HG02938 (cell line): ENCODE results near the gene PARD6B.

Experiments
- ATAC-seq: cut with Tn5 transposase; IDR thresholded peaks from one replicate; pipeline ENCODE4 v1.9.1; 2021; ENCODE audit warnings: mild to moderate bottlenecking, moderate library complexity; ENCODE audit not compliant: unreplicated experiment

Gene PARD6B

DNA sequence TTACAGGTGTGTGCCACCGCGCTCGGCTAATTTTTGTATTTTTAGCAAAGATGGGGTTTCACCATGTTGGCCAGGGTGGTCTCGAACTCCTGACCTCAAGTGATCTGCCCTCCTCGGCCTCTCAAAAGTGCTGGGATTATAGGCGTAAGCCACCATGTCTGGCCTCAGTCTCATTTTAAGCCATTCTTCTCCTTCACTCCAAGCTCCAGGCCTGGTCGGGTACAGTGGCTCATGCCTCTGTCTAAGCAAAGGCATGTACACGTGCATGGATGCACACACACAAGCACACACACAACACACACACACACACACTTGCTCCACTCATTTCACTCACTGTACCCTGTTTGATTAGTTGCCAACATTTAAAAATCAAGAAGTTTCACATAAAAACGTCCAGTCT, 7.7 kb upstream of the PARD6B start:
- ATAC-seq, result no peak

DNA sequence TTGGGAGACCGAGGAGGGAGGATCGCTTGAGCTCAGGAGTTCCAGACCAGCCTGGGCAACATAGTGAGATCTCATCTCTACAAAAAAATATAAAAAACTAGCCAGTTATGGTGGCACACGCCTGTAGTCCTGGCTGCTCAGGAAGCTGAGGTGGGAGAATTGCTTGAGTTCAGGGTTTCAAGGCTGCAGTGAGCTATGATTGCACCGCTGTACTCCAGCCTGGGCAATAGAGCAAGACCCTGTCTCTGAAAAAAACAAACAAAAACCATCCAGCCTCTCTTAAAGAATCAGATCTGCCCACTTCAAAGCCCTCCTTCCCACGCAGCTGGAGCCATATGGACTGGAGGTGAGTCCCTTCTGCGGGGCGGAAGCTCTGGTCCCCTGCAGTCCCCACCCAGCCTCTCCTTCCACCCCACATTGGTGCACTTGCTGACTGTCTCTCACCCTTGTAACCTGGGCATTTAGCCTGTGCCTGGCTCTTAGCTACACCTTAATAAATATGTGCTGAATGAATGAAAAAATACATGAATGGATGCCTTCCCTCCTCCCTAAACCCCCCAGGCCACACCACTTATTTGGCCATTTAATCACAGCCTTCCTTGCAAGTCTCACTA, 7.2 kb upstream of the PARD6B start:
- ATAC-seq, result no peak

DNA sequence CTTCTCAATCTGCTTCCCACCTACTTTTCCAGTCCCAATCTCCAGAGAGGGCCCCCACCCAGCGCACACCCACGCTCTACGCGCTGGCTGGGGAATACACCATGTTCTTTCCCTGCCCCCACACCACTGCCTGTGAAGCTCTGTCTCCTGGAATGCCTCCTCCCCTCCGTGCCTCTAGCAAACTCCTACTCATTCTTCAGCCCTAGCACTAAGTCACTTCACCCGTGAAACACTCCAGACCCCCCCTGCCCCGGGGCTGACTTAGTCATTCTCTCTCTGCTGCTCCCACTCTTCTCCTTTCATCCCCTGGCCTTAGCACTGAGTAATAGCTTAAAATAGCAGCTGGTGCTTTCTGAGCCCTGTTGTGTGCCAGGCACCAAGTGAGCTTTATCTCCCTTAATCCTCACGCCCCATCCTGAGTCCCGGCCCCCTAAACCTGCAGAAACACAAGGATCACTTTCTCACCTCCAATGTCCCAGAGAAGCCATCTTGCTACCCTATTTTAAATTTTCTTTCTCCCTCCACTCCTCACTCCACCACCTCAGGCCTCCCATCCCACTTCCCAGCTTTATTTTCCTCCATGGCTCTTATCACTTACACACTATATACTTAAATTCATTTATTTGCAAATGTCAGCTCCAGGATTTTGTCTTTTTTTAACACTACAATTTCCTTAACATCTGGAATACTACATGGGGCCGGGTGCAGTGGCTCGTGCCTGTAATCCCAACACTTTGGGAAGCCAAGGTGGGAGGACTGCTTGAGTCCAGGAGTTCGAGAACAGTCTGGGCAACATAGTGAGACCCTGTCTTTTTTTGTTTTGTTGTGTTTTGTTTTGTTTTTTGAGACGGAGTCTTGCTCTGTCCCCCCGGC, 6.3 kb upstream of the PARD6B start:
- ATAC-seq, result no peak

DNA sequence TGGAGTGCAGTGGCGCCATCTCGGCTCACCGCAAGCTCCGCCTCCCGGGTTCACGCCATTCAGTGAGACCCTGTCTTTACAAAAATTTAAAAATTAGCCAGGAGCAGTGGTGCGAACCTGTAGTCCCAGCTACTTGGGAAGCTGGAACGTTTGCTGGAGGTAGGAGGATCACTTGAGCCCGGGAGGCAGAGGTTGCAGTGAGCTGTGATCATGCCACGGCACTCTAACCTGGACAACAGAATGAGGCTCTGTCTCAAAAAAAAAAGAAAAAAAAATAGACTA, 5.7 kb upstream of the PARD6B start:
- ATAC-seq, result no peak

DNA sequence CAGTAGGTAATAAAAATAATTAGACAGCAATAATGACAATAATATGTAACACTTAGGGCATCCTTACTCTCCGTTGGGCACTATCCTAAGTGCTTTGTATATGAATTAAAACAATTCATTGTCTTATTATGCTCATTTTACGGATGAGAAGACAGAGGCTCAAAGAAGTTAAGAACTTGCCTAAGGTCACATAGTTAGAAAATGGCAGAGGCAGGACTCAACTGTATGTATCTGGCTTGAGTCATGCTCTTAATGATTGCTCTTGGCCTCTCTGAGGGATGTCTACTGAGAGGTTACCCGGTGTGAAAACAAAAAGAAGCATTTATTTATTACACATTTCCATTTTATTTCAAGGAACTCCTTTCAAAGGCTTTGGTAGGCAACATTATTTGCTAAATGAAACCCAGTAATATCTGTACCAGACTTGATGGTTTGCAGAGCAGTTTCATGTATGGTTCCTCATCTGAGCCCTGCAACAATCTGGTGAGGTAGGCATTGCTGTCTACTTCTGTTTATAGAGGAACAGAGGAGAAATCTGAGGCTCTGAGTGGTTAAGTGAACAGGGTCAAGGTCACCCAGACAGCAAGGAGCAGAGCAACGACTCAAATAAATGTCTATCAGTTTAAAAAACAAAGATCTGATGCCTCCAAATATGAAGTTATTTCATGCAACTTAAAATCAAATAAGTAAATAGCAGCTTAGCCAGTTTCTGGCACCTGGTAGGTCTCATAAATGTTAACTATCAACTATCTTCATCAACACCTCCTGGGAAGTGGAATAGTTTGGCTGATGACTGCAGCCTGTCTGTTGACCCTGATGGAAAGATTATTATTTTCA, 4.2 kb upstream of the PARD6B start:
- no peak for ATAC-seq

DNA sequence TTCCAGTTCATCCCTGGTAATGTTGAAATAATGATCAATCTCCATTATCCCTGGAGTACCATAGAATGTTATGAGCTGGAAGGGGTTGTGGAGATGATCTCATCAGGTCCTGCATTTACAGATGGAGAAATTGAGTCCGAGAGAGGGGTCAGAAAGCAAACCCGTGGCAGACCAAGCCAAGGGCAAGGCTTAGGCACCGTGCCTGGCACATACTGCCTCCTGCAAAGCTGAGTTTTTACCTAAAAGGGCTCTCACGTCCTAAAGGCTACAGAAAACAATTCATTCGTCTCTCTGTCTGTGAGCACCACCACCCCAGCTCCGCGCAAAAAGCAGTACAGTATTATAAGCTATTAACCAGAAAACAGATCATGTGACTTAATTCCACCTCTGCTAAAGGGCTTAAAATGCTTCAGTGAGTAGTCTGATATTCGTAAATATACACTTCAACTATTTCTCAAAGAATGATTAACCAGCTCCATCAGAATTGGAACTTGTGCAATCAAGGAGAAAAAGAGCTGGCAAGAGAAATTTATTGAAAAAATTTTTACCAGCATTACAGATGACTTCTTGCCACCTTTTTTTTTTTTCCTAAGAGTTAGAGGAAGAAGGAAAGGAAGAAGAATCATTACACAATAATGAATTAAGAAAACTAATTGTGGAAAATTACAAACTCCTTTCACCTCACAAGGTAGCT, 3.4 kb upstream of the PARD6B start:
- no peak for ATAC-seq

DNA sequence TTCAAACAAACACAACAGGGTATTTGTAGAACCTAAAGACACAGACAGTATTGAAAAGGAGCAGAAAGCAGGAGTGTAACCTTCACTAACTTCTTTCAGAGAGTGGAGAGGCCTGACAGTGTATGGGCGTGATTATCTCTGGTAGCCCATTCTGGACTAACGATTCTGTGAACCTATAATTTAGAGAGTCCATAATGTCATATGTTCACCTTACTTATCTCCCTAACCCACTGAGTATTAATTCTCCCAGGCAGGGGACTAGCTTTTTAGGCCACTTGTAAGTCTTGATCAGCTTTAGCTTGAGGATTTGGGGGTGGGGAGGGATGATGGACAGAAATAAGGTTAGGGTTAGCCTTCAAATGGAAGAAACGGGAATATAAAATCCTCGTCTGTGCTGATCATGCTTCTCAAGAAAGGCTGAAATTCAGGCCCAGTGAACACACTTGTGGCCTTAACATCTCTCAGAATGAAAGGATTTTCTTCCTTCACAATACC, 2.8 kb upstream of the PARD6B start:
- ATAC-seq, result no peak

DNA sequence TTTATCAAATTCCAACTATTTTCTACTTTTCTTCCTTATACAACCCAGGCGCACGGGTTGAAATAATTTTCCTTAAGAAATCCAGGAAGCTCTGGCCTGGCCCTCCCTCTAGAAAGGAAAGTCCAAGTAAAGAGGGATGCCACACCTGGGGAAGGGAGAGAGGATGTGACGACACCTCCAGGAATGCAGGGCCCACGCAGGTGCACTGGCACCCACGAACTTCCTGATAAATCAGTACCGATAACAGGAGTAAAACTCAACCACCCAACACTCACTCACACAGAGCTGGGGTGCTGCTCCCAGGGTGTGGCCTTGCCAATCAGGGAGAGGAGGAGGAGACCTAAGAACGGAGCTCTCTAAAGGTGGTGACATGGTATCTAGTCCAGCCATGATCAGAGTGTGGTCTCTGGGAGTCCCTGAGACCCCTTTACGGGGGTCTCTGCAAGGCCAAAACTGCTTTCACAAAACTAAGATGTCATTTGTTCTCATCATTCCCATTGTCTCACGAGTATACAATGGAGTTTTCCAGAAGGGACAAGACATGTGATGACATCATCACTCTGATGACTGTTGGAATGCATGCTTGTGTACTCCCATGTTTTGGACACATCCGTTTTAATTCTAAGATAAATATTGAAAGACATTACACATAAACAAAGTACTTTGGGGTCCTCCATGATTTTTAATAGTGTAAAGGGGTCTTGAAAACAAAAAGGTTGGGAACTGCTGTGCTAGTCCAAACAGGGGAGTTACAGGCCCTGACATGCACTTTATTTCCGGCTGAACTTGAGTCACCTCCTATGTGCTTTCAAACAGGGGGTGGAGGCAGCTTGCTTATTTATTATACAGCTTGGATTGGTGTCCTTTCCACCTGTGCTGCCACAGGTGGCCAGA, 2.2 kb upstream of the PARD6B start:
- no peak for ATAC-seq

DNA sequence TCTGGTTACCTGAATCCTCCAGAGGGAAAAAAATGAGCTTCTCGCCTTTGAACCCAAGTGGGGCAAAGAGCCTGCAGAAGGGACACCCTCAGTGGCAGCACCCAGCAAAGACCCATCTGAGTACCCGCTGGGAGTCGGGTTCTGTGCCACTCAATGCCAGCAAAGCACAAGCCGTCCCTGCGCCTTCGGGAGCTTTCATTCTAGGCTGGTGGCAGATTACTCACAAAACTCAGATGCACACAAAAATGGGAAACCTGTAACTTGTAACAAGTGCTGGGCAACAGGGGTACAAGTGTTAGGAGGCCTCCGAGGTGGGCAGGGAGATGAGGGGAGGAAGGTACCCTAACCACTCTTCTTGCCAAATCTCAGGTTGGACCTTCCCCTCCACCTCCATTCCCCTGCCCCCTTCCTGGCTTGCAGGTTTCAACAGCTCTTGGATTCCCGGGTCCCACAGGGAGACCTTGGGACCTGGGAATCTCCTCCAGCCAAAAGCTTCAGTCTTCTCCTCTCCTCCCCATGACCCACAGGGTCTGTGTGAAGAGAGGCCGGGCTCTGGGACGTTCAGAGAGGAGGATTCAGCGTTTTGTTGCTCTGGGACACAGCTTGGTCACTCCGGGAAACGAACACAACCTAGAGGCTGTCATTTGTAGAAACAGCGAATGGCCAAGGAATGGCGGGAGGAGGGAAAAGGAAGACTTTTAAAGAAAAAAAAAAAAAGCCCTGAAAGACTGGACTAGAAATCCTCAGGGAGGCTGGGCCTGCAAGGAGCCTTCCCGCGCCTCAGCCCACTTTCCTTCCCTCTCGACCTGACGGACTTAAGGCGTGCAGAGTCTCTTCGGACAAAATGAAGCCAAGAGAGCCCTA, 1.2 kb upstream of the PARD6B start:
- no peak for ATAC-seq

DNA sequence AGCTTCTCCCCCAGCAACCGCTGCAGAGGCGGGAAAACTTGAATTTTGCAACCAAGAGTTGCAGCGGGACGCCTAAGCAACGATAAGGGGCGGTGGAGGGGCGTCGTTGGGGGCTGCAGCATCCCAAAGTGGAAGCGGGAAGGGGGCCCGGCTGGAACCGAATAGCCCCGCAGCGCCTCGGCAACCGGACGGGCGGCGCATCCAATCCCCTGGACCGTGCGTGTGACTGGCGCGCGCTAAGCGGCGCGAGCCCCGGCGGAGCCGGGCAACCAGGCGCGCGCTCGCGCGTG, 670 bp upstream of the PARD6B start:
- ATAC-seq, result no peak

DNA sequence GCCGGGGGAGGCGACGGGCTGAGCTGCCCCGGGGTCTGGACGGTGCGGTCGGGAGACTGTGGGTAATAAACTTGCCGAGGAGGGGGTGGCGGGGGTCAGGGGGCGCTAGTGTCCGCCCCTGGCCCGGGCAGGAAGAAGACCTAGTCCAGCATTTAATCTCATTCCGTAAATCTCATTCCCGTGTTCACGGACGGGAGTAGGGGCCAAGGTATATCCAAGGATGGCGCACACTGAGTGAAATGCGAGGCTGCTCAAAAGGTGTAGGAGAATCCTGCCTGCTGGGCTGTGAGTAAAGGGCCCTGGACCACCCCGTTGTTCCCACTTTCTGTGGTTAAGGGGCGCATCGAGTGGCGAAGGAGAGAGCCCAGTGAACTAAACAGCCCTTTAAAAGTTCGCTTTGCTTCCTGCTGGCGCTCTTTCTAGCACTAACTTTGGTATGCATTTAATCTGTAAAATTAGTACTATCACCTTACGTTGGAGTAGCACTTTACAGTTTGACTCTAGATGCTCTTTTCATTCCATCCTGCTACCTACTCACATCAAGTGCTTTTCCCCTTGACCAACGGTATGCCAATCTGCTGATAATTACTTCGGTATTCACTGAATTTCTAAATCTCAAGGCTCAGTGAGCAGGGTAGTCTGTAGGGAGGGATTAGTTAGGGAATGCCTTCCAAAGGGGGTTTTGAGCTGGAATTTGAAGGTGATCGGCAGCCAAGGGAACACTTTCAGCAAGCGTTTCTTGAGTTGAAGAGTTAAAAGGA, 730 bp downstream of the PARD6B start:
- no peak for ATAC-seq

DNA sequence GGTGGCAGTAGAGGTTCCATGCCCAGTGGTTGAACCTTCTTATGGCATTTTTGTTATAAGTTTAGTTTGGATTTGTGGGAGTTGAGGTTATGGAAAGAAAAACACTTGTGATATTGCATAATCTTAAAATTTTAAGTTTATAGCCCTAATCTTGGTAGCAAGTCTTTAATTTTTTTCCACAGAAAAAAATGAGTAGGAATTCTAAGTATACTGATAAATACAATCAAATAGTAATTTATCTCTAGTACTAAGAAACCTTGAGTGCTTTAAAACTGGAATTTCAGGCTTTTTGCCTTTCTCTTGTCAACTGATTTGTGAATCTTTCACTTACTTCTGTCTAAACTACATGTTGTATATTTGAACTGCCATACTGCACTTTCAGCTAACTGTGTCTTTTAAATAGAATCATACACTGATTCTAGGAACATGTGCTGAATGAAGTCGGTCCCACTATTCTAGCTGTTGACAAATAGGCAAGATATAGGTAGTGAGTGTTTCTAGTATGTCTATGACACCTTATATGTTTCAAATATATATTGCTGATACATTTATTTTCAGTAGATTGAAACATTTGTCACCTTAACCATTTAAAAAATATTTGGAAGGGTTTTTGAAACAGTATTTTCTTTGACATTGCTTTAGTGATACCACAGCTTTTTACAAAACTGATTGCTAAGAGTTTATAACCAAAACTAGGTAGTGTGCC, 2.4 kb downstream of the PARD6B start:
- no peak for ATAC-seq

DNA sequence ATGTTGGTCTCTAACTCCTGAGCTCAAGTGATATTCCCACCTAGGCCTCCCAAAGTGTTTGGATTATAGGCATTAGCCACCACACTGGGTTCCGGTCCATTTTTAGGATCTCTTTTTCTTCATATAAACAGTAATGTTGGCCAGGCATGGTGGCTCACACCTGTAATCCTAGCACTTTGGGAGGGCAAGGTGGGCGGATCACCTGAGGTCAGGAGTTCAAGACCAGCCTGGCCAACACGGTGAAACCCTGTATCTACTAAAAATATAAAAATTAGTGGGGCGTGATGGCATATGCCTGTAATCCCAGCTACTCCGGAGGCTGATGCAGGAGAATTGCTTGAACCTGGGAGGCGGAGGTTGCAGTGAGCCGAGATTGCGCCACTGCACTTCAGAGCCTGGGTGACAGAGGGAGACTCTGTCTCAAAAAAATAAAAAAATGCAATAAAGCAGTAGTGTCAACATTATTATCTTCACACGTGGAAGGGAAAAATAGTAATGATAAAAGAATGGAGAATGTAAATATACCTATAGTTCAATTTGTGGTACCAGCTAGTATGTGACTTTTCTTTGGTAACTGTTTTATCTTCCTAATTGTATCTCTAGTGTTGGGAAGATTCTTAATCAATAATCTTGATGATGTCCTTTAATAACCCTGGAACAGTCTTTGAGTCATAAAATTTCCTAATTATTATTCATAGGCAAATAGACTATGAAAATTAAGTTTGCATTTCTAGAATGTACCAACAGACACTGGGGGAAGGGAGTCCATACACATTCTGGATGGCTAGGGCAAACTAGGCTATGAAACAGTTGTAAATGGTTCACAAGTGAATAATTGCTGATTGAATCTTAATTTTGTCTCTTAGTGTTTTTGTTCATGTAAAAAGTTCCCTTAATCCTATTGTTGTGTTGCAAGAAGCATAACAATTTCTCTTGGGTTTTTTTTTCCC, 3.6 kb downstream of the PARD6B start:
- no peak for ATAC-seq

DNA sequence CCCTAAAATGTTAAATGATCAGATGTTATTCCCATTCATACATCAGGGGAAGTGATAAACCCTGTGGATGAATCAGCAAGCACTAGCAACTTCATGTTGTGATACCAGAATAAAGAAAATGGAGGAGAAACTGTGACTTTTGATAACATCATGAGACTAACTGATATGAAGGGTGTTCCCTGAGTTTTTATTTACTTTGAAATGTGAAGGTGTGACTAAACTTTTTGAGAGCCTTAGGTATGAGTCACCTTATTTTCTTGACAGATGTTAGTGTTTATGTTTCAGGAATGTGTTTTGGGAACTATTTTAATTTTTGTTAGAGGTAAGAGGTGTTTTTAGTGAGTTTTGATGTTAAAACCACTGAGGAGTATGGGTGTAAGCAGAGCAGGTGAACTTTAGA, 4.4 kb downstream of the PARD6B start:
- no peak for ATAC-seq

DNA sequence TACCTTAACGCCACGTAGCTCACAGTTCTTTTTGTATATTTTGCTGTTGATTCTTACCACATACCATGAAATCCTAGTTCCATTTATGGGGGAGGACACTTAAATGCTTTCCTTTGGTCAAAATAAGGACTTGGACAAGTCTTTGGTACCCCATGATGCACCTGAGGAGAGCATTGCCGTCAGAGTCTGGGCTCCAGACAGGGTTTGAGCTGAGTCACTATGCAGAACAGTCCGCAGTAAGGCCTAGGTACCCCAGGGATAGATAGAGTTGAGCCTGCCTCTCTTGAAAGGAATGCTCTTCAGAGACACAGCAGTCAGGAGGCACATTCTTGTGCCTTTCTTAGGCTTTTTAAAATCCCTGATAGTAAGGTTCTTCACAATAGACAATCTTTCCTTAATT, 6.0 kb downstream of the PARD6B start:
- ATAC-seq, result no peak

DNA sequence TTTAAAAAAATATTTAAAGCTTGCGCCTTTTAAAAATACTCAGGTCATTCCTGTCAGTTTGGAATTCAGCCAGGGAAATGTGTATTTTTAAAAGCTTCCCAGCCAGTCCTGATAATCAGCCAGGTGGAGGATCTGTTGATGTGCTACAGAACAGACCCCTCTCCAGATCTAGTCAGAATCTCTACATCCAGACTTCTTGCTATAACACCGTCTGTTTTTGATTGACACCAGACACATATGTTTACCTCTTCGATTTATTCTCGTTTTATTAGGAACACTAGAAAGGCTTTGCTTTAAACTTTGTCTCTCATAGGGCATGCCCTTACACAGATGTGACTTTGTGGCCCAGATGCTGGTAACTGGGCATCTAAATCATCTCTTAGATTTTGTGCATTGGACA, 11.7 kb downstream of the PARD6B start:
- no peak for ATAC-seq
